Stomach (tissue), 9 donors: Measurements from ENCODE around the gene LMX1A. TPM values are rescaled to one million over a fixed set of nuclear protein-coding genes. Genes with fewer than 3 reads are reported as not detected.

ENCODE experiments used
- DNase-seq, 2 donors: peaks; one replicate each; pipeline versions ENCODE4 v3.0.0 to v3.0.0-alpha.2; 2013 to 2019
- H3K27ac ChIP-seq, 5 donors: fragments of 200-600 bp in 4 of 5; sonication (generic) in 4 of 5; one replicate each; pipeline ENCODE4 v1.5.1; 2013 to 2019; ENCODE audit warnings: mild to moderate bottlenecking in 1 of 5, moderate library complexity in 1 of 5
- H3K27me3 ChIP-seq, 3 donors: fragments of 200-600 bp; sonication (generic); one replicate each; pipeline ENCODE4 v1.5.1; 2017 to 2019; ENCODE audit warnings: mixed run types in 1 of 3
- H3K36me3 ChIP-seq, 4 donors: fragments of 200-600 bp; sonication (generic); 1 replicate in 3 of 4; 2 replicates in 1 of 4; pipeline ENCODE4 v1.5.1; 2016 to 2019
- H3K4me1 ChIP-seq, 4 donors: fragments of 200-600 bp; sonication (generic); one replicate each; pipeline ENCODE4 v1.5.1; 2016 to 2019
- H3K4me3 ChIP-seq, 4 donors: fragments of 200-600 bp; sonication (generic) in 3 of 4; one replicate each; pipeline ENCODE4 v1.5.1; 2016 to 2019; ENCODE audit warnings: mild to moderate bottlenecking in 1 of 4
- H3K9me3 ChIP-seq, 4 donors: fragments of 200-600 bp; sonication (generic); one replicate each; pipeline ENCODE4 v1.5.1; 2016 to 2019
- EP300 ChIP-seq: sonication (generic); formaldehyde crosslinking; IDR thresholded peaks from one replicate; pipeline ENCODE4 v1.6.1; 2017; ENCODE audit warnings: antibody characterized with exemption
- POLR2A ChIP-seq, 4 donors: fragments of 450-650 bp; IDR thresholded peaks; one replicate each; pipeline ENCODE4 v1.6.1; 2016; ENCODE audit warnings: antibody characterized with exemption in 4 of 4, control low read depth in 2 of 4, mild to moderate bottlenecking in 1 of 4, moderate library complexity in 1 of 4
- POLR2AphosphoS5 ChIP-seq, 3 donors: sonication (generic); formaldehyde crosslinking; IDR thresholded peaks; one replicate each; pipeline ENCODE4 v1.6.1; 2016; ENCODE audit warnings: antibody characterized with exemption in 3 of 3
- WGBS, 5 donors: extraction: QIAGEN DNeasy Blood & Tissue Kit in 3 of 5; methylation state at CpG; one replicate each; pipeline versions ENCODE4 v1.1.5 to v1.1.7; 2013 to 2018; 5-methylcytosine and 5-hydroxymethylcytosine counted together
- intact Hi-C: fragments of 100-400 bp; cut with DNase I; formaldehyde crosslinking; loops from one replicate; pipeline ENCODE4 v1.15.1; 2023; ENCODE audit warnings: low total_unique reads
- polyA plus RNA-seq, 3 donors: library from polyadenylated mRNA; stranded (reverse); fragments of 200-250 nt; gene quantifications; one replicate each; pipeline ENCODE4 v1.2.3, GENCODE V29; 2013
- total RNA-seq, 5 donors: library from RNA; depleted of rRNA; stranded (reverse); fragments of >200 nt; gene quantifications; one replicate each; pipeline versions ENCODE4 v1.1.0 to v1.2.3, GENCODE V29; 2014 to 2016
- TF ChIP-seq, protein P1 (sequence below), 7 experiments: fragments of 450-650 bp in 4 of 7; fragments of 200-600 bp in 3 of 7; sonication (generic) in 3 of 7; IDR thresholded peaks; one replicate each; pipeline ENCODE4 v1.5.1; 2016 to 2019; ENCODE audit warnings: antibody characterized with exemption in 7 of 7, control low read depth in 2 of 7, mild to moderate bottlenecking in 1 of 7
- donor health status: healthy with polysubstance abuse.
- donor health status: Bipolar disorder and iron deficiency.
- donor health status: healthy.

Gene LMX1A
- total and polyA plus RNA-seq, 8 donors = not detected

- H3K4me1 ChIP-seq = no peaks in the 10 kb centered on the region
- no peak overlapping the region for H3K27ac ChIP-seq
- TF ChIP-seq EP300 = no peak
- TF ChIP-seq POLR2A (IDR thresholded peaks at IDR 0.05) = no peak
- no peak for TF ChIP-seq POLR2AphosphoS5 (IDR thresholded peaks at IDR 0.05)
- TF ChIP-seq, protein P1, sequence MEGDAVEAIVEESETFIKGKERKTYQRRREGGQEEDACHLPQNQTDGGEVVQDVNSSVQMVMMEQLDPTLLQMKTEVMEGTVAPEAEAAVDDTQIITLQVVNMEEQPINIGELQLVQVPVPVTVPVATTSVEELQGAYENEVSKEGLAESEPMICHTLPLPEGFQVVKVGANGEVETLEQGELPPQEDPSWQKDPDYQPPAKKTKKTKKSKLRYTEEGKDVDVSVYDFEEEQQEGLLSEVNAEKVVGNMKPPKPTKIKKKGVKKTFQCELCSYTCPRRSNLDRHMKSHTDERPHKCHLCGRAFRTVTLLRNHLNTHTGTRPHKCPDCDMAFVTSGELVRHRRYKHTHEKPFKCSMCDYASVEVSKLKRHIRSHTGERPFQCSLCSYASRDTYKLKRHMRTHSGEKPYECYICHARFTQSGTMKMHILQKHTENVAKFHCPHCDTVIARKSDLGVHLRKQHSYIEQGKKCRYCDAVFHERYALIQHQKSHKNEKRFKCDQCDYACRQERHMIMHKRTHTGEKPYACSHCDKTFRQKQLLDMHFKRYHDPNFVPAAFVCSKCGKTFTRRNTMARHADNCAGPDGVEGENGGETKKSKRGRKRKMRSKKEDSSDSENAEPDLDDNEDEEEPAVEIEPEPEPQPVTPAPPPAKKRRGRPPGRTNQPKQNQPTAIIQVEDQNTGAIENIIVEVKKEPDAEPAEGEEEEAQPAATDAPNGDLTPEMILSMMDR (IDR thresholded peaks at IDR 0.05) = no peak
- WGBS, 5 donors = 48 to 97% (median 70%) methylated on average over 2 of the region's 2 CpGs
- H3K36me3 ChIP-seq = no peaks in the 10 kb centered on the region
- H3K4me3 ChIP-seq = no peak overlapping the region
- H3K27me3 ChIP-seq = no peaks in the 10 kb centered on the region
- H3K9me3 ChIP-seq = no peaks in the 10 kb centered on the region
- DNase-seq = no peak
- intact Hi-C loops = no loop called here
These were observed 167.5 kb downstream of the LMX1A start for GRCh38 chr1:165189011-165189410.

GRCh38 chr1:165187031-165188009 lies 169.2 kb downstream of the LMX1A start:
- no peak for TF ChIP-seq POLR2AphosphoS5 (IDR thresholded peaks at IDR 0.05)
- no peak for TF ChIP-seq POLR2A (IDR thresholded peaks at IDR 0.05)
- TF ChIP-seq, protein P1 (IDR thresholded peaks at IDR 0.05) = no peak
- no peak for TF ChIP-seq EP300
- H3K9me3 ChIP-seq = peaks cover 0 to 10% (median 9%) of the 10 kb centered on the region in 4 donors
- H3K27me3 ChIP-seq = no peaks in the 10 kb centered on the region
- H3K4me1 ChIP-seq = no peaks in the 10 kb centered on the region
- H3K4me3 ChIP-seq = no peak overlapping the region
- 48 to 57% (median 51%) methylated on average over 3 of the region's 3 CpGs for whole genome bisulfite sequencing, 5 donors
- no peak for DNase-seq
- no peaks in the 10 kb centered on the region for H3K36me3 ChIP-seq
- intact Hi-C loops = no loop called here
- H3K27ac ChIP-seq = no peak overlapping the region

DNA sequence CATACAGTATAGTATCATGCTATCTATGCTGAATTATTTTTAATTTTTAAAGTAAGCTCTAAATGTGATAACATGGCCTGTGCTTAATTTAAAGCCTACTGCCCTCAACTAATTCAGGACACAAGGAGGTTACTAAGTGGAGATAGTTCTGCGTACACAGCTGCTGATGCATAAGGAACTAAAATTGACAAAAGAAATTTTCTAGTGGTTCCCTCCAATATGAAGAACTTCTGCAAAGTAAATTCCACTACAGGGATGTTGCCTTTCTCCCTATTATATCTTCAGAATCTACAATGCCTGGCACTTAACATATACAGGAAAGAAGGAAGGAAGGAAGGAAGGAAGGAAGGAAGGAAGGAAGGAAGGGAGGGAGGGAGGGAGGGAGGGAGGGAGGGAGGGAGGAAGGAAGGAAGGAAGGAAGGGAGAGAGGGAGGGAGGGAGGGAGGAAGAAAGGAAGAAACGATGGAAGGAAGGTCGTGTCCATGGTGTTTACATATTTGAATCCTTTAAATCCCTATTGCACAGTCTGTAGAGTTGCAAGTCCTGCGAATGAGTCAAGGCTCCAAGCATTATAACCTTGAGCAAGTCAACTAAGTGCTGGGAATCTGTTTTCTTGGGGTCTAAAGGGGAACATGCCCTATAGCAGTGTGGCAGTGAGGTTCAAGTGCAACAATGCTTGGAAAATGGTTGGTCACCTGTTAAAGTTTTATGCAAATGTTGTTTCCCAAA lies 171.2 kb downstream of the LMX1A start:
- peaks cover 0 to 10% (median 9%) of the 10 kb centered on the region in 4 donors for H3K9me3 ChIP-seq
- no peaks in the 10 kb centered on the region for H3K4me1 ChIP-seq
- no peaks in the 10 kb centered on the region for H3K36me3 ChIP-seq
- H3K27me3 ChIP-seq = no peaks in the 10 kb centered on the region
- intact Hi-C loops = no loop called here
- H3K27ac ChIP-seq = no peak overlapping the region
- DNase-seq = no peak
- no peak overlapping the region for H3K4me3 ChIP-seq
- TF ChIP-seq POLR2AphosphoS5 (IDR thresholded peaks at IDR 0.05) = no peak
- TF ChIP-seq, protein P1 (IDR thresholded peaks at IDR 0.05) = no peak
- no peak for TF ChIP-seq EP300
- TF ChIP-seq POLR2A (IDR thresholded peaks at IDR 0.05) = no peak
- WGBS, 5 donors = 55 to 70% (median 61%) methylated on average over 4 of the region's 4 CpGs

- TF ChIP-seq EP300 (no peak), POLR2A (IDR thresholded peaks at IDR 0.05) (no peak), POLR2AphosphoS5 (IDR thresholded peaks at IDR 0.05) (no peak)
- TF ChIP-seq, protein P1 (IDR thresholded peaks at IDR 0.05) = no peak
- H3K36me3 ChIP-seq = no peaks in the 10 kb centered on the region
- H3K4me1 ChIP-seq = no peaks in the 10 kb centered on the region
- DNase-seq = no peak
- WGBS, 5 donors = 42 to 79% (median 73%) methylated on average over 1 to 3 of the region's 3 CpGs
- H3K4me3 ChIP-seq = no peak overlapping the region
- H3K27me3 ChIP-seq = no peaks in the 10 kb centered on the region
- H3K27ac ChIP-seq = no peak overlapping the region
- intact Hi-C loops = no loop called here
- peaks cover 0 to 10% (median 9%) of the 10 kb centered on the region in 4 donors for H3K9me3 ChIP-seq
These were observed 173.5 kb downstream of the LMX1A start for GRCh38 chr1:165182975-165183374.
